CD14-positive monocyte (primary cell): ENCODE results near the gene CFAP157. TPM values are rescaled to one million over a fixed set of nuclear protein-coding genes. Genes with fewer than 3 reads are reported as not detected.

Experiments used
- DNase-seq, 3 donors: peaks; one replicate each; pipeline ENCODE4 v3.0.0-alpha.2; 2011 to 2022
- H2AFZ ChIP-seq: 2 replicates; pipeline ENCODE4 v1.6.0; 2012; ENCODE audit warnings: mild to moderate bottlenecking, low read depth, low read length, inconsistent platforms; ENCODE audit not compliant: insufficient read depth, poor library complexity, severe bottlenecking
- H3K27ac ChIP-seq, 2 donors: 1 replicate in 1 of 2; 2 replicates in 1 of 2; pipeline ENCODE4 v1.5.1; 2012 to 2013; ENCODE audit warnings: low read length in 2 of 2, control low read depth in 1 of 2, inconsistent platforms in 1 of 2, low read depth in 1 of 2, mild to moderate bottlenecking in 1 of 2
- H3K27me3 ChIP-seq, 2 donors: one replicate each; pipeline versions ENCODE4 v1.6.0 to v1.6.1; 2011 to 2013; ENCODE audit warnings: low read length in 2 of 2; ENCODE audit not compliant: control insufficient read depth in 2 of 2, insufficient read depth in 2 of 2
- H3K36me3 ChIP-seq, 2 donors: replicated peaks in 1 of 2; 1 replicate in 1 of 2; 2 replicates in 1 of 2; pipeline versions ENCODE4 v1.5.1 to v1.6.1; 2012 to 2013; ENCODE audit warnings: low read length in 2 of 2, control low read depth in 1 of 2, inconsistent platforms in 1 of 2, mild to moderate bottlenecking in 1 of 2; ENCODE audit not compliant: insufficient read depth in 2 of 2, control insufficient read depth in 1 of 2
- H3K4me1 ChIP-seq, 2 donors: 1 replicate in 1 of 2; 2 replicates in 1 of 2; pipeline versions ENCODE4 v1.5.1 to v1.6.1; 2012 to 2013; ENCODE audit warnings: low read length in 2 of 2, control low read depth in 1 of 2, inconsistent platforms in 1 of 2, mild to moderate bottlenecking in 1 of 2, moderate library complexity in 1 of 2; ENCODE audit not compliant: insufficient read depth in 2 of 2, control insufficient read depth in 1 of 2
- H3K4me2 ChIP-seq: replicated peaks from 2 replicates; pipeline ENCODE3; 2012; ENCODE audit warnings: low read length, moderate library complexity, mild to moderate bottlenecking; ENCODE audit not compliant: poor library complexity, severe bottlenecking; ENCODE audit errors: extremely low read depth
- H3K4me3 ChIP-seq, 3 experiments: fragments of 200-600 bp in 1 of 3; sonication (generic) in 1 of 3; replicated peaks in 1 of 3; 1 replicate in 2 of 3; 2 replicates in 1 of 3; pipeline ENCODE4 v1.5.1; 2011 to 2013; ENCODE audit warnings: low read length in 3 of 3, mild to moderate bottlenecking in 3 of 3, control low read depth in 2 of 3, low read depth in 2 of 3, inconsistent platforms in 1 of 3, moderate library complexity in 1 of 3
- H3K79me2 ChIP-seq: 2 replicates; pipeline ENCODE4 v1.6.0; 2012; ENCODE audit warnings: mild to moderate bottlenecking, control low read depth, inconsistent platforms, low read length, moderate library complexity; ENCODE audit not compliant: insufficient read depth
- H3K9ac ChIP-seq: 2 replicates; pipeline ENCODE4 v1.6.0; 2017; ENCODE audit warnings: low read length, mild to moderate bottlenecking; ENCODE audit not compliant: insufficient read depth, poor library complexity, severe bottlenecking
- H3K9me3 ChIP-seq, 2 donors: replicated peaks in 1 of 2; 1 replicate in 1 of 2; 2 replicates in 1 of 2; pipeline versions ENCODE4 v1.5.1 to v1.6.1; 2012 to 2013; ENCODE audit warnings: low read length in 2 of 2, control low read depth in 1 of 2; ENCODE audit not compliant: control insufficient read depth in 1 of 2, insufficient read depth in 1 of 2
- H4K20me1 ChIP-seq: 2 replicates; pipeline ENCODE4 v1.6.0; 2012; ENCODE audit warnings: mild to moderate bottlenecking, low read length, control low read depth, moderate library complexity; ENCODE audit not compliant: insufficient read depth
- H3K27ac Mint-ChIP-seq, 7 donors: one replicate each; pipeline ENCODE4 v1.8.0; 2020; ENCODE audit warnings: mild to moderate bottlenecking in 7 of 7, mixed read lengths in 7 of 7, moderate library complexity in 6 of 7, inconsistent platforms in 2 of 7
- H3K27me3 Mint-ChIP-seq, 3 donors: one replicate each; pipeline ENCODE4 v1.8.0; 2021 to 2022; ENCODE audit warnings: low read depth in 3 of 3, mild to moderate bottlenecking in 3 of 3, mixed read lengths in 3 of 3, moderate library complexity in 3 of 3, inconsistent platforms in 1 of 3
- H3K36me3 Mint-ChIP-seq, 2 donors: one replicate each; pipeline ENCODE4 v1.8.0; 2020; ENCODE audit warnings: mixed read lengths in 2 of 2, inconsistent platforms in 1 of 2, mild to moderate bottlenecking in 1 of 2
- H3K4me1 Mint-ChIP-seq: one replicate; pipeline ENCODE4 v1.8.0; 2020; ENCODE audit warnings: mild to moderate bottlenecking, mixed read lengths
- H3K4me3 Mint-ChIP-seq, 2 donors: one replicate each; pipeline ENCODE4 v1.8.0; 2020; ENCODE audit warnings: mild to moderate bottlenecking in 2 of 2, mixed read lengths in 2 of 2, moderate library complexity in 1 of 2
- H3K9me3 Mint-ChIP-seq, 7 donors: one replicate each; pipeline ENCODE4 v1.8.0; 2020 to 2022; ENCODE audit warnings: mixed read lengths in 7 of 7, mild to moderate bottlenecking in 6 of 7, moderate library complexity in 6 of 7, inconsistent platforms in 2 of 7
- WGBS: methylation state at CpG from one replicate; pipeline ENCODE4 v1.1.5; 2013; ENCODE audit warnings: missing lambda C conversion rate; ENCODE audit not compliant: insufficient coverage; 5-methylcytosine and 5-hydroxymethylcytosine counted together
- intact Hi-C, 2 donors: fragments of 100-400 bp; cut with micrococcal nuclease; formaldehyde crosslinking; loops; one replicate each; pipeline versions ENCODE4 v1.15.0 to v1.15.1; 2023
- polyA plus RNA-seq, 3 donors: library from polyadenylated mRNA; depleted of rRNA in 1 of 3; unstranded in 2 of 3; stranded (reverse) in 1 of 3; fragments of 300-500 nt in 2 of 3; fragments of >200 nt in 1 of 3; fragmentation: Illumina TruSeq in 2 of 3; gene quantifications; 1 replicate in 2 of 3; 2 replicates in 1 of 3; pipeline ENCODE4 v1.2.3, GENCODE V29; 2012 to 2021
- TF ChIP-seq, protein P1 (sequence below): fragments of 200-600 bp; IDR thresholded peaks from one replicate; pipeline ENCODE4 v1.8.0; 2022; ENCODE audit warnings: antibody characterized with exemption, mild to moderate bottlenecking

The CFAP157 gene
- polyA plus RNA-seq, 3 donors = 0.06 to 0.09 TPM; not detected in 1

DNA sequence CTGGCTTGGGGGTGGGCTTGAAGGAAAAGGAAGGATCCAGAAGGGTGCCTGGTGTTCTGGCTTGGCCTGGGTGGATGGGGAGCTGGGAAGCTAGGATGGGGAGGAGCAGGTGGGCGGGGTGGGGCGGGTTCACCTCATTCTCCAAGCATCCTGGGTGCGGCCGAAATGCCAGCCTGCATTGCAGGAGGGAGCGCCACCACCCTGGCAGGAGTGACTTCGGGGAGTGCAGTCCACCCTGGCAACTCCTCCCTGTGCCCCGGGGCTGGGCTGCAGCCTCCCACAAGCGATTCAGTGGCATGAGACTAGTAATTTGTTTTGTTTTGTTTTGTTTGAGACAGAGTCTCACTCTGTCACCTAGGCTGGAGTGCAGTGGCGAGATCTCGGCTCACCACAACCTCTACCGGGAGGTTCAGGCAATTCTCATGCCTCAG lies 14.6 kb downstream of the CFAP157 start:
- no peaks in the 10 kb centered on the region for H3K27me3 ChIP-seq
- Mint-ChIP-seq H3K27ac (no peak overlapping the region), H3K9me3 (peaks cover 0 to 2% (median 0%) of the 10 kb centered on the region in 7 donors), H3K36me3 (no peaks in the 10 kb centered on the region), H3K4me3 (no peak overlapping the region), H3K27me3 (peaks cover 3 to 6% (median 5%) of the 10 kb centered on the region in 3 donors), H3K4me1 (peaks cover 11% of the 10 kb centered on the region)
- no peak overlapping the region for H3K4me2 ChIP-seq
- intact Hi-C loops = loop anchor here in 1 of 2 donors (10.0 kb wide), 1 partner anchor 107 kb away; the partner anchor contains the start of gene STXBP1
- H3K36me3 ChIP-seq = no peaks in the 10 kb centered on the region
- no peak overlapping the region for H3K9ac ChIP-seq
- no peak overlapping the region for H2AFZ ChIP-seq
- no peaks in the 10 kb centered on the region for H3K9me3 ChIP-seq
- H4K20me1 ChIP-seq = no peaks in the 10 kb centered on the region
- 86% methylated on average over 7 of the region's 11 CpGs for WGBS
- peaks cover 4 to 13% of the 10 kb centered on the region in 2 donors for H3K4me1 ChIP-seq
- no peak overlapping the region for H3K4me3 ChIP-seq
- no peak for DNase-seq
- TF ChIP-seq, protein P1, sequence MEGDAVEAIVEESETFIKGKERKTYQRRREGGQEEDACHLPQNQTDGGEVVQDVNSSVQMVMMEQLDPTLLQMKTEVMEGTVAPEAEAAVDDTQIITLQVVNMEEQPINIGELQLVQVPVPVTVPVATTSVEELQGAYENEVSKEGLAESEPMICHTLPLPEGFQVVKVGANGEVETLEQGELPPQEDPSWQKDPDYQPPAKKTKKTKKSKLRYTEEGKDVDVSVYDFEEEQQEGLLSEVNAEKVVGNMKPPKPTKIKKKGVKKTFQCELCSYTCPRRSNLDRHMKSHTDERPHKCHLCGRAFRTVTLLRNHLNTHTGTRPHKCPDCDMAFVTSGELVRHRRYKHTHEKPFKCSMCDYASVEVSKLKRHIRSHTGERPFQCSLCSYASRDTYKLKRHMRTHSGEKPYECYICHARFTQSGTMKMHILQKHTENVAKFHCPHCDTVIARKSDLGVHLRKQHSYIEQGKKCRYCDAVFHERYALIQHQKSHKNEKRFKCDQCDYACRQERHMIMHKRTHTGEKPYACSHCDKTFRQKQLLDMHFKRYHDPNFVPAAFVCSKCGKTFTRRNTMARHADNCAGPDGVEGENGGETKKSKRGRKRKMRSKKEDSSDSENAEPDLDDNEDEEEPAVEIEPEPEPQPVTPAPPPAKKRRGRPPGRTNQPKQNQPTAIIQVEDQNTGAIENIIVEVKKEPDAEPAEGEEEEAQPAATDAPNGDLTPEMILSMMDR = no peak
- H3K27ac ChIP-seq = no peak overlapping the region
- no peaks in the 10 kb centered on the region for H3K79me2 ChIP-seq

DNA sequence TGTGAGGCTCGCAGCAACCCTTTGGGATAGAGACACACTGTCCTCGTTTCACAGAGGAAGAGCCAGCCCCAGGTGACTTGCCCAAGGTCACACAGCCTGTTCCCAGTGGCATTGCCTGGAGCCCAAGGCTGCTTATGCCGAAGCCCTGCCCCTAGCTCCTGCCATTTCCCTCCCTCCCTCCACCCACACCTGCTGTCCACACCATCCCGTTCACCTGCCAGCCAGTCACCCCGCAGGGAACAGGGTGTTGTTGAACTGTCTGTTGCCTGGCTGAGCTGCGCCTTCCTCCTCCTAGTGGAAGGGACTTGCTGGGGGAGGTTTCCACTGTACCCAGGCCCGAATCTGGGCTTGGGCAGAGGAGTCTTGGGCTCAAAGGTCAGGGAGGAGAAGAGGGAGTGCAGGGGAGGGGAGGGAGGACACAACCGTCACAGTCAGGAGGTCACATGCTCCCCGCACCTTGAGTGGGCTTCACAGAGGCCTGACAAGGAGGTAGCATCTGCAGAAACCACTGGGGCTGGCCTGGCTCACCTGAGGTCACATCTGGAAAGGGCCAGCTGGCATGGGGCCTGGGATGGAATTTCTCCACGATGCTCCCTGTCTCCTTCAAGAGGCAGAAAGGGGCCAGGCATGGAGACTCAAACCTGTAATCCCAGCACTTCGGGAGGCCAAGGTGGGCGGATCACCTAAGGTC lies 15.4 kb downstream of the CFAP157 start:
- WGBS = 89% methylated on average over 10 of the region's 12 CpGs
- Histone ChIP-seq H3K9me3 (no peaks in the 10 kb centered on the region), H2AFZ (no peak overlapping the region), H3K4me1 (peaks cover 3 to 13% of the 10 kb centered on the region in 2 donors), H3K9ac (no peak overlapping the region), H3K4me3 (no peak overlapping the region), H3K27me3 (no peaks in the 10 kb centered on the region), H3K4me2 (no peak overlapping the region), H3K27ac (no peak overlapping the region), H4K20me1 (no peaks in the 10 kb centered on the region), H3K36me3 (no peaks in the 10 kb centered on the region), H3K79me2 (no peaks in the 10 kb centered on the region)
- Mint-ChIP-seq H3K9me3 (peaks cover 0 to 2% (median 0%) of the 10 kb centered on the region in 7 donors), H3K4me3 (no peak overlapping the region), H3K36me3 (no peaks in the 10 kb centered on the region), H3K4me1 (peaks cover 11% of the 10 kb centered on the region), H3K27me3 (peaks cover 5 to 9% (median 5%) of the 10 kb centered on the region in 3 donors), H3K27ac (peak overlapping the region in 1 of 7 donors; percentile 75)
- intact Hi-C loops = loop anchor here in 1 of 2 donors (10.0 kb wide), 1 partner anchor 107 kb away; the partner anchor contains the start of gene STXBP1
- no peak for DNase-seq
- TF ChIP-seq, protein P1 = no peak
